22Rv1 (cell line): ENCODE data around the gene INSIG1.

Source experiments
- ZFX ChIP-seq: fragments of 450-650 bp; IDR thresholded peaks from 2 replicates; pipeline ENCODE4 v1.6.1; 2017; ENCODE audit warnings: antibody characterized with exemption, borderline replicate concordance
- TF ChIP-seq, protein P1 (sequence below): fragments of 450-650 bp; IDR thresholded peaks from 2 replicates; pipeline ENCODE4 v1.5.1; 2017; ENCODE audit warnings: mild to moderate bottlenecking

DNA sequence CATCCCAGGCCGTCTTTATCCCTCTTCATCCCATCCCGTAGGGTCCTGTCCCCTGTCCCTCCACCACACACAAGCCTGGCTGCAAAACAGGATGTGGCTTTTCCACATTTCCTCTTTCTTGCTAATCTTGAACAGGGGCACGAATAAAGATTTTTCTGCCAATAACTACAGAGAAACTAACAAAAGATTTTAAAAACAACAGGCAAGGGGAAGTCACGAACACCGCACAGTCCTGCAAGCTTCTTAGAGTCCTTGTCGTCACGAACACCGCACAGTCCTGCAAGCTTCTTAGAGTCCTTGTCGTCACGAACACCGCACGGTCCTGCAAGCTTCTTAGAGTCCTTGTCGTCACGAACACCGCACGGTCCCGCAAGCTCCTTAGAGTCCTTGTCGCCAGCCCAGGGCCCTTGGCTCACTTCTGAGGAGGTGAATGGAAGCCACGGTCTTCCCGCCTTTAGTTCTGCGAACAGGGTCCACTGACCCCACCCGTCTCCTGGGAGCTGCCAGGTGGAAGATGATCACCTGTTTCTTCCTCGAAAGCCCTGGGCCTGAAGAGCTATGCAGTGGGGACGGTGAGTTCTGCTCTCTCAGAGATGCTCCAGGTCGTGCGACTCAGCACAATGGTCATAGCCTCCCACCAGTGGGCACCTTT is 10.3 kb upstream of the INSIG1 start:
- TF ChIP-seq, protein P1, sequence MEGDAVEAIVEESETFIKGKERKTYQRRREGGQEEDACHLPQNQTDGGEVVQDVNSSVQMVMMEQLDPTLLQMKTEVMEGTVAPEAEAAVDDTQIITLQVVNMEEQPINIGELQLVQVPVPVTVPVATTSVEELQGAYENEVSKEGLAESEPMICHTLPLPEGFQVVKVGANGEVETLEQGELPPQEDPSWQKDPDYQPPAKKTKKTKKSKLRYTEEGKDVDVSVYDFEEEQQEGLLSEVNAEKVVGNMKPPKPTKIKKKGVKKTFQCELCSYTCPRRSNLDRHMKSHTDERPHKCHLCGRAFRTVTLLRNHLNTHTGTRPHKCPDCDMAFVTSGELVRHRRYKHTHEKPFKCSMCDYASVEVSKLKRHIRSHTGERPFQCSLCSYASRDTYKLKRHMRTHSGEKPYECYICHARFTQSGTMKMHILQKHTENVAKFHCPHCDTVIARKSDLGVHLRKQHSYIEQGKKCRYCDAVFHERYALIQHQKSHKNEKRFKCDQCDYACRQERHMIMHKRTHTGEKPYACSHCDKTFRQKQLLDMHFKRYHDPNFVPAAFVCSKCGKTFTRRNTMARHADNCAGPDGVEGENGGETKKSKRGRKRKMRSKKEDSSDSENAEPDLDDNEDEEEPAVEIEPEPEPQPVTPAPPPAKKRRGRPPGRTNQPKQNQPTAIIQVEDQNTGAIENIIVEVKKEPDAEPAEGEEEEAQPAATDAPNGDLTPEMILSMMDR, result no peak
- no peak for TF ChIP-seq ZFX
